Hepatocyte (in vitro differentiated cells): ENCODE results near the gene MITF.

Experiments used
- EZH2 ChIP-seq: fragments of 200-600 bp; sonication (generic); IDR thresholded peaks from 2 replicates; pipeline ENCODE4 v1.6.1; 2016; ENCODE audit warnings: antibody characterized with exemption, mild to moderate bottlenecking, borderline replicate concordance
- EZH2phosphoT487 ChIP-seq: fragments of 200-600 bp; sonication (generic); IDR thresholded peaks from one replicate; pipeline ENCODE4 v1.6.1; 2018; ENCODE audit warnings: antibody characterized with exemption, mild to moderate bottlenecking, low read depth, moderate library complexity; ENCODE audit not compliant: unreplicated experiment, severe bottlenecking
- TF ChIP-seq, protein P1 (sequence below): fragments of 200-600 bp; sonication (generic); IDR thresholded peaks from 2 replicates; pipeline ENCODE4 v1.5.1; 2016; ENCODE audit warnings: antibody characterized with exemption, mild to moderate bottlenecking; ENCODE audit not compliant: poor library complexity

DNA sequence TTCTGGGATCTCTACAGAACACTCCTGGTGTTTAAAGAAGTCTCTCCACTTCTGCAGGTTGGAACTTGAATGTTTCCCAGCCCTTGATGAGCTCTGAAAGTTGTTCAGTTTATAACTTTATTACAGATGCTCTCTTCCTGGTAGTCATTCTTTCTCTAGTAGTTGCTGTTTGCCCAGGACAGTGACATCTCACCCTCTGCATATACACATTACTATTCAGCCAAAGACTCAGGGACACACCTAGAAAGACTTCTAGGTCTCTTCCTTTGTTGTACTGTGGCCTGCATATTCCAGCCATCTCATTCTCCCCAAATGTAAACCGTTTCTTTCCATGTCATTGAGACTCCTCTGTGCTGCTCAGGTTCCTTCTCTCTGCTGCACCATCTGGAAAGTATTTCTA lies 76.7 kb downstream of the MITF start:
- TF ChIP-seq, protein P1, sequence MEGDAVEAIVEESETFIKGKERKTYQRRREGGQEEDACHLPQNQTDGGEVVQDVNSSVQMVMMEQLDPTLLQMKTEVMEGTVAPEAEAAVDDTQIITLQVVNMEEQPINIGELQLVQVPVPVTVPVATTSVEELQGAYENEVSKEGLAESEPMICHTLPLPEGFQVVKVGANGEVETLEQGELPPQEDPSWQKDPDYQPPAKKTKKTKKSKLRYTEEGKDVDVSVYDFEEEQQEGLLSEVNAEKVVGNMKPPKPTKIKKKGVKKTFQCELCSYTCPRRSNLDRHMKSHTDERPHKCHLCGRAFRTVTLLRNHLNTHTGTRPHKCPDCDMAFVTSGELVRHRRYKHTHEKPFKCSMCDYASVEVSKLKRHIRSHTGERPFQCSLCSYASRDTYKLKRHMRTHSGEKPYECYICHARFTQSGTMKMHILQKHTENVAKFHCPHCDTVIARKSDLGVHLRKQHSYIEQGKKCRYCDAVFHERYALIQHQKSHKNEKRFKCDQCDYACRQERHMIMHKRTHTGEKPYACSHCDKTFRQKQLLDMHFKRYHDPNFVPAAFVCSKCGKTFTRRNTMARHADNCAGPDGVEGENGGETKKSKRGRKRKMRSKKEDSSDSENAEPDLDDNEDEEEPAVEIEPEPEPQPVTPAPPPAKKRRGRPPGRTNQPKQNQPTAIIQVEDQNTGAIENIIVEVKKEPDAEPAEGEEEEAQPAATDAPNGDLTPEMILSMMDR, result no peak
- TF ChIP-seq EZH2, result no peak
- TF ChIP-seq EZH2phosphoT487, result no peak
